Activated naive CD4-positive, alpha-beta T cell treated with anti-CD3 and anti-CD28 coated beads, Interleukin-2, amount 50 U/mL, for 24 hours (primary cell): ENCODE data around the gene SH2D2A.

Source experiments
- H3K27ac Mint-ChIP-seq: one replicate; pipeline ENCODE4 v1.8.0; 2021; ENCODE audit warnings: mild to moderate bottlenecking, mixed read lengths
- H3K27me3 Mint-ChIP-seq: one replicate; pipeline ENCODE4 v1.8.0; 2021; ENCODE audit warnings: mixed read lengths
- H3K36me3 Mint-ChIP-seq: one replicate; pipeline ENCODE4 v1.8.0; 2021; ENCODE audit warnings: mixed read lengths
- H3K4me1 Mint-ChIP-seq: one replicate; pipeline ENCODE4 v1.8.0; 2021; ENCODE audit warnings: mixed read lengths
- H3K4me3 Mint-ChIP-seq: one replicate; pipeline ENCODE4 v1.8.0; 2021; ENCODE audit warnings: mild to moderate bottlenecking, mixed read lengths
- H3K9me3 Mint-ChIP-seq: one replicate; pipeline ENCODE4 v1.8.0; 2021; ENCODE audit warnings: mixed read lengths

The SH2D2A gene

DNA sequence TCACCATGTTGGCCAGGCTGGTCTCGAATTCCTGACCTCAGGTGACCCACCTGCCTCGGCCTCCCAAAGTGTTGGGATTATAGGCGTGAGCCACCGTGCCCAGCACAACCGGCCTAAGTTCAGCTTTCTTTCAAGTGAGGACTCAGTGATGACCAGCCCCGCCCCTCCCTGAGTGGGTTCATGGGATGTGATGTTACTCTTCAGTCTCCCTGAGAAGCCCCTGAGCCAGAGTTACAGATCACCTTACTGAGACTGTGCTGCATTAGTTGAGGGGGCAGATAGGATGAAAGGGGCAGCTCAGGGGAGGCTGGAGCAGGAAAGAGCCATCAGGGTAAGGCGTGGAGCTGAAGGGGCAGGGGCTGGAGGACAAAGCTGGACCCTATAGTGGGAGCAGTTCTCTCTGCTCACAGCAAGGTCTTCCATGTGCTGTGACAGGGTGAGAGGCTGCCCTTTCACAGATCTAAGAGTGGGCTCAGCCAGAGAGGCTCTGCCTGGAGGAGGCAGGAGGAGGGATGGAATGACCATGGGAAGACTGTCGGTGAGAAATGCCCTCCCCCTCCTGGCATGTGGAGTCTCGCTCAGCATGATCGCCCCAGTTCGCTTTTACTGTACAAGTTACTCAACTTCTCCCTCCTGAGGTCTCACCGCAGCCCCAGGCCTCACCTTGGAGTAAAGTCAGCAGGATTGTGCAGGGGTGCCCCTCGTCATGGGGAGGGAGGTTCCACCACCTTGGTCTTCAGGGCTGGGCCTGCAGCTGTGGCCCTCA lies 13.4 kb downstream of the SH2D2A start:
- peaks cover 13% of the 10 kb centered on the region for H3K36me3 Mint-ChIP-seq
- H3K9me3 Mint-ChIP-seq: no peaks in the 10 kb centered on the region
- no peak overlapping the region for H3K27ac Mint-ChIP-seq
- H3K4me3 Mint-ChIP-seq: no peak overlapping the region
- no peaks in the 10 kb centered on the region for H3K27me3 Mint-ChIP-seq
- peaks cover 22% of the 10 kb centered on the region for H3K4me1 Mint-ChIP-seq

GRCh38 chr1:156802421-156802935 lies 14.2 kb downstream of the SH2D2A start:
- peaks cover 15% of the 10 kb centered on the region for H3K4me1 Mint-ChIP-seq
- no peak overlapping the region for H3K4me3 Mint-ChIP-seq

GRCh38 chr1:156801409-156802121 lies 15.1 kb downstream of the SH2D2A start:
- peak overlapping the region; percentile 61 for H3K27ac Mint-ChIP-seq

More at GRCh38 chr1:156802421-156802935, 14.2 kb downstream of the SH2D2A start:
- Mint-ChIP-seq H3K27ac (peak overlapping the region; percentile 61), H3K27me3 (no peaks in the 10 kb centered on the region), H3K36me3 (peaks cover 6% of the 10 kb centered on the region), H3K9me3 (no peaks in the 10 kb centered on the region)

GRCh38 chr1:156797212-156797871 lies 19.3 kb downstream of the SH2D2A start:
- H3K4me1 Mint-ChIP-seq: peaks cover 4% of the 10 kb centered on the region
- H3K9me3 Mint-ChIP-seq: no peaks in the 10 kb centered on the region
- peaks cover 9% of the 10 kb centered on the region for H3K36me3 Mint-ChIP-seq
- H3K27me3 Mint-ChIP-seq: no peaks in the 10 kb centered on the region
- H3K4me3 Mint-ChIP-seq: no peak overlapping the region
- peak overlapping the region; percentile 37 for H3K27ac Mint-ChIP-seq

More at GRCh38 chr1:156801409-156802121, 15.1 kb downstream of the SH2D2A start:
- Mint-ChIP-seq H3K4me3 (no peak overlapping the region), H3K36me3 (peaks cover 3% of the 10 kb centered on the region), H3K27me3 (no peaks in the 10 kb centered on the region), H3K9me3 (no peaks in the 10 kb centered on the region), H3K4me1 (peaks cover 8% of the 10 kb centered on the region)

DNA sequence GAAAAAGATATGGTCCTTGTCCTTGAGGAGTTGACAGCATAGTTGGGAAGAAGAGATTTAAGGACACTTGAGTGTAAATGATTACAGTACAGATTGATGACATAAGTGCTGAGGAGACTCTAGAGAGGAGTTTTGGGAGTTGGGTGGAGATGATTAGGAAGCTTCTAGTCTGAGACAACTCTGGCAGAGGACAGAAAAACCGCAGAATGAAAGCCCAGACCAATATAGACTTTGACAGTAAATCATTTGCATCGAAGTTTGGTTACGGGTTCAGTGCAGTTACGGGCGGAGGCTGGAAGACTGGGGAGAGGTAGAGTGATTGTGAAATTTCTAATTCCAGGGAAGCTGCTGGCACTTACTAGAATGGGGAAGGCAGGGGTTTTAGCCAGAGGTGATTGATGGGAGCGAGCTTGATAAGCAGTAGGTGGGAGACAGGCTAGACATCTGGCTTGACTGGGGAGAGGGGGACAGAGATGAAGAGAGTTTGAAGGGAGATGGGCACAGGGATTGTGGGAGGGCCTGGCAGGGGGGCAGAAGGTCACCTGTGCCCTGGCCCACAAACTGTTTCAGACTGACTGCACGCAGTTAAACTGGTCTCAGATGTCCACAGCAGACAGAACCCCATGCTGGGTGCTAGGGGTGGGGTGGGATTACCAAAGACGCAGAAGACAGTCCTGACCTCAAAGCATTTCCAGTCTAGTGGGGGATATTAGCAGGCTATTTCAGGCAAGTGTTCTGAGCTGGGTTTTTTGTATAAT lies 20.1 kb downstream of the SH2D2A start:
- Mint-ChIP-seq H3K4me3 (no peak overlapping the region), H3K4me1 (no peaks in the 10 kb centered on the region), H3K27ac (no peak overlapping the region), H3K9me3 (no peaks in the 10 kb centered on the region), H3K36me3 (peaks cover 9% of the 10 kb centered on the region), H3K27me3 (no peaks in the 10 kb centered on the region)

GRCh38 chr1:156795787-156796186 lies 20.9 kb downstream of the SH2D2A start:
- Mint-ChIP-seq H3K27me3 (no peaks in the 10 kb centered on the region), H3K36me3 (peaks cover 9% of the 10 kb centered on the region), H3K4me3 (no peak overlapping the region)

GRCh38 chr1:156795374-156795733 lies 21.3 kb downstream of the SH2D2A start:
- Mint-ChIP-seq H3K27ac (no peak overlapping the region), H3K4me1 (no peaks in the 10 kb centered on the region), H3K27me3 (no peaks in the 10 kb centered on the region), H3K36me3 (peaks cover 9% of the 10 kb centered on the region), H3K9me3 (no peaks in the 10 kb centered on the region), H3K4me3 (no peak overlapping the region)

More at GRCh38 chr1:156795787-156796186, 20.9 kb downstream of the SH2D2A start:
- no peaks in the 10 kb centered on the region for H3K9me3 Mint-ChIP-seq
- H3K27ac Mint-ChIP-seq: no peak overlapping the region
- no peaks in the 10 kb centered on the region for H3K4me1 Mint-ChIP-seq

GRCh38 chr1:156794506-156795373 lies 21.9 kb downstream of the SH2D2A start:
- Mint-ChIP-seq H3K4me3 (no peak overlapping the region), H3K36me3 (peaks cover 9% of the 10 kb centered on the region), H3K9me3 (no peaks in the 10 kb centered on the region), H3K4me1 (peaks cover 1% of the 10 kb centered on the region), H3K27ac (no peak overlapping the region), H3K27me3 (no peaks in the 10 kb centered on the region)

DNA sequence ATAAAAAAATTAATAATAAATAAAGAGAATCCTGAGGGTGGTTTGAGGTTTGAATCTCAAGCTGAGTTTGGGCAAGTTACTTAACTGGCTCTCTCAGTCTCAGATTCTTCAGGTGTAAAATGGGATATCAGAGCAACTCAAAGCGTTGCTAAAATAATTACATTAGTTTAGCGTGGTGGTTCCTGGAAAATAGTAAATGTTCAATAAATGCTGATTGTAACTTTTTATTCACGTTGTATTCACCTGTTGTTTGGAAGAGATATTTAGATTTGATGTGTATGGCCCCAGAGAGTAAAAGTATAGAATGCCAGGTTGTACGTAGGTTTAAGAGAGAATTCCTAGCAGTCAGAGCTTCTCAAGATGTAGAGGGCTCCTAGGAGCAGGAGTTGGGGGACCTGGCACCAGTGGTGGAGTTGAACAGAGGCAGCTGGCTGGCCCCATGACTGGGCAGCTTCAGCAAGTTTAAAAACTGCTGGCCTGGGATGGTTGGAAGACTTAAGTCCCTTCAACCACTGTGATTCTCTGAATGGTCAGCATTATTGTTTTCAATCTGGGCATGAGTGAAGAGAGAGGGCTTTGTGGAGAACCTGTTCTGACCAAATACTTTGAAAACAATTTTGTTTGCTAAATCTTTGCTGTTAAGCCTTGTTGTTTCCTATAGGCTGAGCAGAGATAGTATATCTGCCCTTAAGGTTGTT lies 26.9 kb downstream of the SH2D2A start:
- Mint-ChIP-seq H3K27ac (no peak overlapping the region), H3K27me3 (no peaks in the 10 kb centered on the region), H3K4me1 (peaks cover 13% of the 10 kb centered on the region), H3K9me3 (no peaks in the 10 kb centered on the region), H3K4me3 (no peak overlapping the region), H3K36me3 (peaks cover 14% of the 10 kb centered on the region)

GRCh38 chr1:156788136-156788535 lies 28.5 kb downstream of the SH2D2A start:
- Mint-ChIP-seq H3K27ac (peak overlapping the region; percentile 12), H3K4me3 (no peak overlapping the region), H3K27me3 (no peaks in the 10 kb centered on the region), H3K4me1 (peaks cover 13% of the 10 kb centered on the region), H3K36me3 (peaks cover 14% of the 10 kb centered on the region), H3K9me3 (no peaks in the 10 kb centered on the region)

GRCh38 chr1:156786640-156787039 lies 30.0 kb downstream of the SH2D2A start:
- Mint-ChIP-seq H3K9me3 (no peaks in the 10 kb centered on the region), H3K4me1 (peaks cover 17% of the 10 kb centered on the region), H3K36me3 (peaks cover 17% of the 10 kb centered on the region), H3K4me3 (no peak overlapping the region), H3K27me3 (no peaks in the 10 kb centered on the region), H3K27ac (no peak overlapping the region)

DNA sequence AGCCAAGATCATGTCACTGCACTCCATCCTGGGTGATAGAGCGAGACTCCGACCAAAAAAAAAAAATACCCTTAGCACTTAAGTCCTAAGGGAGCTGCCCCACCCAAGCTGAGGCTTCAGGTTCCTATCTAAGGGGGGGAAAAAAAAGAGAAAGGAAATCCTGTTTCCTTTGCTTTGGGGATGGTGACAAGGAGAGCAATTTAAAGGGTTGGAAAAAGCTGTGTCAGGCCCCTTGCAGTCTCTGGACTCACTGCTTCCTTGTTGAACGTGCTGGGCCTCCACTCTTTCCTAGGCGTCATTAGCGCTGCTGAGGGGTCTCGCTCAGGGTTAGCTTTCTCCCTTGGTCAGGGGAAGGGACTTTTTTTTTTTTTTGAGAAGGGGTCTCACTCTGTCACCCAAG lies 31.2 kb downstream of the SH2D2A start:
- Mint-ChIP-seq H3K9me3 (no peaks in the 10 kb centered on the region), H3K4me3 (no peak overlapping the region), H3K27me3 (no peaks in the 10 kb centered on the region), H3K27ac (no peak overlapping the region), H3K36me3 (peaks cover 24% of the 10 kb centered on the region), H3K4me1 (peaks cover 25% of the 10 kb centered on the region)

DNA sequence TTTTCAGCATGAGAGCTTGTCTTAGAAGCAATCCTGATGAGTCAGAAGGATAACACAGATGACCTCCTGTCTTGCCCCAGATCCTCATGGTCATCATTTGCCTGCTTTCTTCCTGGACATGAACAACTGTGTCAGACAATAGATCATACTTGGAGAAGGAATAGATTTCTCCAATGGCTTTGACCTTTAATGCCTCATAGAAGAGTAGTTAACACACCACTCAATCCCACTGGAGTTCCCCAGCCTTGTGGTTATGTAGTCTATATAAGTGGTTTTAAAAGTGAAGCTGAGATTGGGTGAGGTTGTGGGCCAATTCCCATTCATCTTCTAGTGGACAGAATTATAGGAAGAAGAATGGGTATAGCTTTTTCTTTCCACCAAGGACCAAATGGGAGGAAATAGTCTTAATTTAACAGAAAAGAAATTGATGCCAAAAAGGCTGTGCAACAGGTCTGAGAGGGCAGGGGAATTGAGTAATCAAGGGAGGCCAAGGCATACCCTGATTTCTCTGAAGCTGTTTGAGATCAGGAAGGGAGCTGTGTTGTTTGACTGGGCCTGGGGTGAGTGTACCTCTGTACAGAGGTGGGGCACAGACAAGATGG lies 35.0 kb downstream of the SH2D2A start:
- peak overlapping the region; percentile 55 for H3K27ac Mint-ChIP-seq
- peaks cover 36% of the 10 kb centered on the region for H3K4me1 Mint-ChIP-seq
- no peak overlapping the region for H3K4me3 Mint-ChIP-seq

DNA sequence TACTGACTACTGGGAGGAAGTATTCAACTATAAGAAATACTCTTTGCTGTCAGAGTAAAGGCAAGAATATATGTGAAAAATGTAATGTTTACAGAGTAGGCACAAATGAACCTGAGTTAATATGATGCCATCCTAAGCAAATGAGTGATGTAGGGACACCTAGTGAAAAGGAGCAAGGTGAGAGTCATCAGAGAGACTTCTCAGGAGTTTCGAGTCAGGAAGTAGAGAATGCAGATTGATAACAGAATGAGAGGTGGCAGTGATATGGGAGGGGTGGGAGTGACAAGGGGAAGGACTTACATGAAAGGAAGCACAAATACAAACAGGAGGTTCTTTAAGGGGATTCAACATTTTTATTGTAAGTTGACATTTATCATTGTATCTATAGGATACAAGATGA lies 39.1 kb downstream of the SH2D2A start:
- peak overlapping the region; percentile 12 for H3K27ac Mint-ChIP-seq
- peaks cover 12% of the 10 kb centered on the region for H3K36me3 Mint-ChIP-seq
- H3K4me1 Mint-ChIP-seq: peaks cover 57% of the 10 kb centered on the region
- no peaks in the 10 kb centered on the region for H3K27me3 Mint-ChIP-seq
- no peak overlapping the region for H3K4me3 Mint-ChIP-seq
- no peaks in the 10 kb centered on the region for H3K9me3 Mint-ChIP-seq

More for the DNA sequence above, 35.0 kb downstream of the SH2D2A start:
- H3K36me3 Mint-ChIP-seq: peaks cover 14% of the 10 kb centered on the region
- H3K27me3 Mint-ChIP-seq: no peaks in the 10 kb centered on the region
- H3K9me3 Mint-ChIP-seq: no peaks in the 10 kb centered on the region
